H1 (cell line): ENCODE measurements around the gene DENND4C. TPM values are rescaled to one million over a fixed set of nuclear protein-coding genes. Genes with fewer than 3 reads are reported as not detected.

Experiments
- CTCF ChIA-PET: fragments of 300-600 bp; sonication (Branson Sonifier 250); formaldehyde crosslinking; loops from one replicate; lab custom pipeline; 2021; ENCODE audit not compliant: partially characterized antibody; lab: Charles Lee
- POLR2A ChIA-PET: fragments of 300-600 bp; sonication (Branson Sonifier 250); formaldehyde crosslinking; loops from one replicate; lab custom pipeline; 2021; ENCODE audit warnings: inconsistent platforms; ENCODE audit not compliant: partially characterized antibody; lab: Charles Lee
- DNase-seq, 2 experiments: peaks; one replicate each; pipeline versions ENCODE4 v3.0.0 to v3.0.0-alpha.2; 2010 to 2022; ENCODE audit warnings: low spot score in 2 of 2, low read depth in 1 of 2, mixed read lengths in 1 of 2
- FAIRE-seq: peaks from 2 replicates; lab custom pipeline; 2011; peaks lifted over from hg19 to GRCh38; lab: Jason Lieb, UNC
- H2AFZ ChIP-seq: 2 replicates; pipeline ENCODE4 v1.8.1; 2012; ENCODE audit warnings: low read length, inconsistent platforms
- H2AK5ac ChIP-seq: 2 replicates; pipeline ENCODE4 v1.6.1; 2013; ENCODE audit warnings: low read depth, low read length
- H2BK120ac ChIP-seq: replicated peaks from 2 replicates; pipeline ENCODE3; 2013; ENCODE audit warnings: low read depth, low read length, inconsistent platforms
- H2BK12ac ChIP-seq: 2 replicates; pipeline ENCODE4 v1.6.1; 2013; ENCODE audit warnings: low read depth, low read length
- H2BK15ac ChIP-seq: 2 replicates; pipeline ENCODE4 v1.6.1; 2013; ENCODE audit warnings: low read length
- H2BK20ac ChIP-seq: 2 replicates; pipeline ENCODE4 v1.6.1; 2013; ENCODE audit warnings: low read length
- H2BK5ac ChIP-seq: 2 replicates; pipeline ENCODE4 v1.6.1; 2013; ENCODE audit warnings: low read depth, low read length
- H3K14ac ChIP-seq: 2 replicates; pipeline ENCODE4 v1.6.1; 2013; ENCODE audit warnings: inconsistent platforms; ENCODE audit not compliant: insufficient read length
- H3K18ac ChIP-seq: 2 replicates; pipeline ENCODE4 v1.6.1; 2013; ENCODE audit warnings: low read length; ENCODE audit errors: extremely low read depth
- H3K23ac ChIP-seq: 2 replicates; pipeline ENCODE4 v1.6.1; 2013; ENCODE audit warnings: inconsistent platforms; ENCODE audit not compliant: insufficient read length
- H3K23me2 ChIP-seq: 2 replicates; pipeline ENCODE4 v1.6.1; 2013; ENCODE audit warnings: low read depth, low read length
- H3K27ac ChIP-seq: 2 replicates; pipeline ENCODE4 v1.6.1; 2011; ENCODE audit warnings: low read depth, low read length, inconsistent platforms
- H3K27me3 ChIP-seq, 4 experiments: replicated peaks in 1 of 4; 1 replicate in 1 of 4; 2 replicates in 3 of 4; pipeline versions ENCODE4 v1.6.1 to v1.8.1; 2011 to 2013; ENCODE audit warnings: low read length in 3 of 4, mild to moderate bottlenecking in 3 of 4, inconsistent platforms in 2 of 4, mixed read lengths in 2 of 4, moderate library complexity in 1 of 4; ENCODE audit not compliant: control insufficient read depth in 3 of 4, insufficient read depth in 3 of 4; ENCODE audit errors: extremely low read depth in 1 of 4
- H3K36me3 ChIP-seq, 4 experiments: 2 replicates each; pipeline versions ENCODE4 v1.6.1 to v1.8.1; 2011 to 2013; ENCODE audit warnings: mild to moderate bottlenecking in 4 of 4, low read length in 3 of 4, moderate library complexity in 2 of 4, control low read depth in 1 of 4, inconsistent platforms in 1 of 4; ENCODE audit not compliant: insufficient read depth in 4 of 4, control insufficient read depth in 2 of 4
- H3K4ac ChIP-seq: replicated peaks from 2 replicates; pipeline ENCODE3; 2013; ENCODE audit warnings: low read length, low read depth, mixed read lengths, inconsistent platforms; ENCODE audit not compliant: insufficient read length
- H3K4me1 ChIP-seq, 4 experiments: replicated peaks in 1 of 4; 1 replicate in 1 of 4; 2 replicates in 3 of 4; pipeline versions ENCODE4 v1.6.1 to v1.8.1; 2011 to 2013; ENCODE audit warnings: low read length in 3 of 4, inconsistent platforms in 2 of 4, mixed read lengths in 1 of 4; ENCODE audit not compliant: insufficient read depth in 4 of 4, control insufficient read depth in 3 of 4
- H3K4me2 ChIP-seq, 2 experiments: 2 replicates each; pipeline versions ENCODE4 v1.6.1 to v1.8.1; 2011 to 2013; ENCODE audit warnings: low read depth in 2 of 2, low read length in 2 of 2, control low read depth in 1 of 2, inconsistent platforms in 1 of 2, mild to moderate bottlenecking in 1 of 2; ENCODE audit not compliant: insufficient read depth in 1 of 2
- H3K4me3 ChIP-seq, 4 experiments: fragments of 200-600, 300-600 bp in 1 of 4; sonication (generic), shearing (Covaris generic), sonication (Bioruptor Twin) in 1 of 4; 2 replicates each; pipeline versions ENCODE4 v1.5.1 to v1.8.1; 2011 to 2016; ENCODE audit warnings: low read length in 4 of 4, low read depth in 3 of 4, control low read depth in 2 of 4, inconsistent platforms in 2 of 4, mild to moderate bottlenecking in 2 of 4, mixed read lengths in 1 of 4, moderate library complexity in 1 of 4; ENCODE audit not compliant: insufficient read depth in 2 of 4; ENCODE audit errors: extremely low read depth in 1 of 4
- H3K56ac ChIP-seq: replicated peaks from 2 replicates; pipeline ENCODE3; 2013; ENCODE audit warnings: low read depth, mild to moderate bottlenecking, mixed read lengths, low read length, inconsistent platforms; ENCODE audit not compliant: insufficient read length
- H3K79me1 ChIP-seq: 2 replicates; pipeline ENCODE4 v1.6.1; 2013; ENCODE audit warnings: low read depth, low read length, control low read depth
- H3K79me2 ChIP-seq, 2 experiments: 2 replicates each; pipeline versions ENCODE4 v1.6.1 to v1.8.1; 2012 to 2013; ENCODE audit warnings: low read length in 2 of 2, mild to moderate bottlenecking in 2 of 2, inconsistent platforms in 1 of 2; ENCODE audit not compliant: insufficient read depth in 2 of 2, control insufficient read depth in 1 of 2
- H3K9ac ChIP-seq, 4 experiments: replicated peaks in 1 of 4; 1 replicate in 1 of 4; 2 replicates in 3 of 4; pipeline versions ENCODE4 v1.6.1 to v1.8.1; 2011 to 2013; ENCODE audit warnings: low read depth in 3 of 4, low read length in 3 of 4, control low read depth in 2 of 4, mild to moderate bottlenecking in 2 of 4, moderate library complexity in 2 of 4, inconsistent platforms in 1 of 4; ENCODE audit errors: extremely low read depth in 1 of 4
- H3K9me3 ChIP-seq, 2 experiments: 2 replicates each; pipeline versions ENCODE4 v1.6.1 to v1.8.1; 2012 to 2013; ENCODE audit warnings: mild to moderate bottlenecking in 2 of 2, moderate library complexity in 2 of 2, control low read depth in 1 of 2, inconsistent platforms in 1 of 2, low read depth in 1 of 2, low read length in 1 of 2, mixed read lengths in 1 of 2; ENCODE audit not compliant: insufficient read depth in 2 of 2
- H4K20me1 ChIP-seq, 2 experiments: replicated peaks in 1 of 2; 2 replicates each; pipeline versions ENCODE3 to v1.8.1; 2011 to 2013; ENCODE audit warnings: inconsistent platforms in 2 of 2, low read length in 2 of 2, mild to moderate bottlenecking in 1 of 2; ENCODE audit not compliant: insufficient read depth in 2 of 2, control insufficient read depth in 1 of 2
- H4K5ac ChIP-seq: 2 replicates; pipeline ENCODE4 v1.6.1; 2013; ENCODE audit warnings: low read length, low read depth, mixed read lengths, inconsistent platforms; ENCODE audit not compliant: insufficient read length
- H4K8ac ChIP-seq: 2 replicates; pipeline ENCODE4 v1.8.0; 2013; ENCODE audit warnings: mild to moderate bottlenecking, moderate library complexity, low read length, inconsistent platforms; ENCODE audit not compliant: insufficient read depth; ENCODE audit errors: extremely low read depth
- H4K91ac ChIP-seq: replicated peaks from 2 replicates; pipeline ENCODE3; 2013; ENCODE audit warnings: low read length, mixed read lengths, inconsistent platforms; ENCODE audit not compliant: insufficient read length
- BRCA1 ChIP-seq: IDR thresholded peaks from 2 replicates; pipeline ENCODE4 v1.6.1; 2012; ENCODE audit warnings: low read depth, low read length, improper control_type of control experiment
- CEBPB ChIP-seq: IDR thresholded peaks from 2 replicates; pipeline ENCODE4 v1.6.1; 2012; ENCODE audit warnings: low read depth, low read length
- POU5F1 ChIP-seq: IDR thresholded peaks from 2 replicates; pipeline ENCODE4 v1.6.1; 2011; ENCODE audit warnings: low read depth, mild to moderate bottlenecking, low read length, moderate library complexity
- SP4 ChIP-seq: IDR thresholded peaks from 2 replicates; pipeline ENCODE4 v1.6.1; 2012; ENCODE audit warnings: low read length, inconsistent platforms
- YY1 ChIP-seq: IDR thresholded peaks from 2 replicates; pipeline ENCODE4 v1.6.1; 2011; ENCODE audit warnings: low read depth, mild to moderate bottlenecking, low read length
- WGBS, 2 experiments: shearing (Covaris generic) in 1 of 2; methylation state at CpG; one replicate each; pipeline versions ENCODE4 v1.1.6 to v1.1.7; 2013 to 2015; ENCODE audit warnings: low lambda C conversion rate in 2 of 2, mixed read lengths in 2 of 2, inconsistent platforms in 1 of 2, low coverage in 1 of 2, missing lambda C conversion rate in 1 of 2; ENCODE audit not compliant: insufficient replicate concordance in 2 of 2, insufficient coverage in 1 of 2, insufficient read length in 1 of 2; ENCODE audit errors: extremely low coverage in 1 of 2, missing lambda C conversion rate in 1 of 2; 5-methylcytosine and 5-hydroxymethylcytosine counted together
- polyA plus RNA-seq, 7 experiments: library from polyadenylated mRNA; depleted of rRNA in 3 of 7; stranded (reverse) in 5 of 7; unstranded in 2 of 7; fragments of >200 nt in 5 of 7; fragments of 200-250 nt in 2 of 7; gene quantifications; 1 replicate in 5 of 7; 2 replicates in 1 of 7; 4 replicates in 1 of 7; pipeline versions ENCODE4 v1.2.1 to v1.2.3, GENCODE V29; 2011 to 2013; ENCODE audit warnings: missing spikeins in 2 of 7, mixed read lengths in 2 of 7
- total RNA-seq: library from RNA; stranded (reverse); fragmentation: NEBNext Ultra II Directional; extraction: Animal tissue kit (Norgen Biotek cat#: 25700); gene quantifications from 2 replicates; pipeline ENCODE4 v1.2.1, GENCODE V29; 2021

The DENND4C gene
- total and polyA plus RNA-seq, 2 of the 8 experiments (the other 6 are each of a cell fraction or from before 2014, with no cell fraction given): 6.9 to 18.9 TPM

DNA sequence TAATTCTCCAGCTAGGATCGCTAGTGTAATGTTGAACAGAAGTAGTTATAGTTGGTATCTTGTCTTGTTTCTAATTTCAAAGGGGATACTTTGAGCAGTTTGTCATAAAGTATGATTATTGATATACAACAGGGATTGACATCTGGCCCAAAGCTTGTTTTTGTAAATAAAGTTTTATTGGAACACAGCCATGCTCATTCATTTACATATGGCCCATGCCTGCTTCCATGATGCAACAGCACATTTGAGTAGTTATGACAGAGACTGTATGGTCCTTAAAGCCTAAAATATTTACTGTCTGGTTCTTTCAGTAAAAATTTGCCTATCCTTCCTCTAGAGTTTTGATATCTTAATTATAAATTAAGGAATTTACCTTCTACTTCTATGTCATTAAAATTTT is 79.8 kb downstream of the DENND4C start:
- Histone ChIP-seq H2BK20ac (no peak overlapping the region), H3K14ac (no peak overlapping the region)

More for the DNA sequence above, 79.8 kb downstream of the DENND4C start:
- Histone ChIP-seq H4K20me1 (no peaks in the 10 kb centered on the region), H3K56ac (no peak overlapping the region), H3K4me3 (no peak overlapping the region), H3K36me3 (peaks cover 0 to 7% (median 0%) of the 10 kb centered on the region in 4 experiments; a peak in 1 of 8 replicates), H2AK5ac (no peak overlapping the region), H3K9ac (no peak overlapping the region), H3K27ac (no peak overlapping the region), H3K23me2 (no peaks in the 10 kb centered on the region), H4K5ac (no peak overlapping the region), H2BK120ac (no peak overlapping the region), H2AFZ (no peak overlapping the region), H3K18ac (no peak overlapping the region), H3K79me1 (no peaks in the 10 kb centered on the region), H3K4ac (no peak overlapping the region), H3K4me1 (no peaks in the 10 kb centered on the region), H4K91ac (no peak overlapping the region), H3K9me3 (no peaks in the 10 kb centered on the region), H4K8ac (no peak overlapping the region), H3K27me3 (no peaks in the 10 kb centered on the region), H2BK15ac (no peak overlapping the region), H3K4me2 (no peak overlapping the region), H2BK12ac (no peak overlapping the region), H2BK5ac (no peak overlapping the region), H3K23ac (no peak overlapping the region), H3K79me2 (no peaks in the 10 kb centered on the region)
- 93% methylated on average over 1 of the region's 1 CpG; no CpG with 5 or more reads in 1 of the 2 experiments for WGBS, 2 experiments
- ChIA-PET POLR2A (no interaction called here), CTCF (no interaction called here)
- TF ChIP-seq YY1 (no peak), SP4 (no peak), POU5F1 (no peak), BRCA1 (no peak), CEBPB (no peak)
- FAIRE-seq (no peak), DNase-seq (no peak)
